Measurements from ENCODE around the gene TMEM134. TPM values are rescaled to one million over a fixed set of nuclear protein-coding genes. Genes with fewer than 3 reads are reported as not detected.
"Not testable (repeated sequence)": the region's sequence is repeated elsewhere in the genome, so short reads cannot be mapped to it uniquely, and the experiment has no call there.

The TMEM134 gene
- total RNA-seq = 82.9 TPM
- long read RNA-seq, transcript TMEM134-201 (7 exons, 3,534 nt) = major isoform, 54 of 124 reads
- long read RNA-seq, transcript TMEM134-202 (6 exons, 823 nt) = minor isoform, 18 of 124 reads
- long read RNA-seq, partial matches to known transcripts = 1 of 124 reads
- long read RNA-seq, other reads (novel, unspliced or antisense) = 47 of 124 reads

- peak; percentile 95 for ATAC-seq (ENCODE audit: poor library complexity)
- intact Hi-C loops (cut with DNase I) = loop anchor here (2.0 to 5.0 kb wide), 2 partner anchors 38 to 68 kb away; partner anchors contain the start of genes CDK2AP2, PITPNM1 and PPP1CA
- DNase-seq = peak; percentile 97
Measured at GRCh38 chr11:67468759-67469507, at the start of gene TMEM134. TMEM134 (minus strand) TSS chr11:67469251; CDS start chr11:67469192, 59 bp downstream.

GRCh38 chr11:67517784-67518552 is 48.9 kb upstream of the TMEM134 start:
- intact Hi-C loops (cut with DNase I) = no loop called here
- ATAC-seq (ENCODE audit: poor library complexity) (no peak), DNase-seq (no peak)

- DNase-seq (no peak), ATAC-seq (ENCODE audit: poor library complexity) (no peak)
Measured at GRCh38 chr11:67516806-67517205, 47.8 kb upstream of the TMEM134 start.

GRCh38 chr11:67514116-67514515 is 45.1 kb upstream of the TMEM134 start:
- no peak for ATAC-seq (ENCODE audit: poor library complexity)
- intact Hi-C loops (cut with DNase I) = no loop called here
- DNase-seq = no peak

More at GRCh38 chr11:67516806-67517205, 47.8 kb upstream of the TMEM134 start:
- intact Hi-C loops (cut with DNase I) = no loop called here

GRCh38 chr11:67511558-67511957 is 42.5 kb upstream of the TMEM134 start:
- intact Hi-C loops (cut with DNase I); DNase-seq; ATAC-seq (ENCODE audit: poor library complexity): not testable (repeated sequence)

GRCh38 chr11:67510023-67510345 is 40.9 kb upstream of the TMEM134 start:
- DNase-seq (no peak), ATAC-seq (ENCODE audit: poor library complexity) (no peak)
- intact Hi-C loops (cut with DNase I) = no loop called here

GRCh38 chr11:67508486-67509121 is 39.6 kb upstream of the TMEM134 start:
- ATAC-seq (ENCODE audit: poor library complexity) (peak; percentile 70), DNase-seq (peak; percentile 99)
- intact Hi-C loops (cut with DNase I) = loop anchor here (5.0 kb wide), 2 partner anchors 41 to 116 kb away; partner anchors contain the start of genes RAD9A and TMEM134

GRCh38 chr11:67507864-67508485 is 38.9 kb upstream of the TMEM134 start, which contains the start of gene CDK2AP2:
CDK2AP2 (minus strand) TSS chr11:67508162; CDS start chr11:67508082, 80 bp downstream.
- intact Hi-C loops (cut with DNase I) = loop anchor here (5.0 kb wide), 2 partner anchors 41 to 116 kb away; partner anchors contain the start of genes RAD9A and TMEM134
- peak; percentile 100 for DNase-seq

GRCh38 chr11:67507242-67507863 is 38.3 kb upstream of the TMEM134 start:
- intact Hi-C loops (cut with DNase I) = loop anchor here (5.0 kb wide), 2 partner anchors 40 to 115 kb away; partner anchors contain the start of genes RAD9A and TMEM134
- DNase-seq (peak; percentile 66), ATAC-seq (ENCODE audit: poor library complexity) (no peak)

More at GRCh38 chr11:67507864-67508485, 38.9 kb upstream of the TMEM134 start, which contains the start of gene CDK2AP2:
- ATAC-seq (ENCODE audit: poor library complexity) = peak; percentile 85

GRCh38 chr11:67506426-67507051 is 37.5 kb upstream of the TMEM134 start:
- DNase-seq (no peak), ATAC-seq (ENCODE audit: poor library complexity) (no peak)
- intact Hi-C loops (cut with DNase I) = loop anchor here (5.0 kb wide), 2 partner anchors 39 to 114 kb away; partner anchors contain the start of genes RAD9A and TMEM134

- intact Hi-C loops (cut with DNase I) = loop anchor here (5.0 kb wide), 2 partner anchors 38 to 114 kb away; partner anchors contain the start of genes RAD9A and TMEM134
- DNase-seq (peak; percentile 92), ATAC-seq (ENCODE audit: poor library complexity) (peak; percentile 60)
Measured at GRCh38 chr11:67505605-67506396, 36.8 kb upstream of the TMEM134 start.

- ATAC-seq (ENCODE audit: poor library complexity) = peak; percentile 63
- DNase-seq = peak; percentile 88
- intact Hi-C loops (cut with DNase I) = loop anchor here (5.0 kb wide), 2 partner anchors 38 to 113 kb away; partner anchors contain the start of genes RAD9A and TMEM134
Measured at GRCh38 chr11:67504950-67505581, 36.0 kb upstream of the TMEM134 start, which contains the start of gene PITPNM1. PITPNM1 (minus strand) TSS chr11:67505363; CDS start chr11:67504180, 1,183 bp downstream.

- intact Hi-C loops (cut with DNase I) = no loop called here
- ATAC-seq (ENCODE audit: poor library complexity) = no peak
- no peak for DNase-seq
Measured at GRCh38 chr11:67504005-67504949, 35.2 kb upstream of the TMEM134 start.

GRCh38 chr11:67503119-67504004 is 34.3 kb upstream of the TMEM134 start:
- no peak for DNase-seq

More at GRCh38 chr11:67503119-67504004, 34.3 kb upstream of the TMEM134 start:
- intact Hi-C loops (cut with DNase I) = no loop called here
- no peak for ATAC-seq (ENCODE audit: poor library complexity)
